Neural progenitor cell (in vitro differentiated cells): ENCODE measurements around the gene WDFY2. TPM values are rescaled to one million over a fixed set of nuclear protein-coding genes. Genes with fewer than 3 reads are reported as not detected.

ENCODE experiments used
- DNase-seq: peaks from one replicate; pipeline ENCODE4 v3.0.0-alpha.2; 2016; ENCODE audit warnings: low spot score
- H2AFZ ChIP-seq: fragments of 200-600 bp; sonication (generic); replicated peaks from 2 replicates; pipeline ENCODE4 v1.6.1; 2016; ENCODE audit warnings: antibody characterized with exemption
- H3F3A ChIP-seq: fragments of 200-600 bp; sonication (generic); 2 replicates; pipeline ENCODE4 v1.6.1; 2016; ENCODE audit warnings: antibody characterized with exemption, low read depth
- H3K27ac ChIP-seq: fragments of 200-600 bp; sonication (generic); 2 replicates; pipeline ENCODE4 v1.5.1; 2016; ENCODE audit warnings: mild to moderate bottlenecking
- H3K27me3 ChIP-seq: fragments of 200-600 bp; sonication (generic); 2 replicates; pipeline ENCODE4 v1.6.1; 2016; ENCODE audit warnings: mild to moderate bottlenecking, moderate library complexity
- H3K36me3 ChIP-seq: fragments of 200-600 bp; sonication (generic); 2 replicates; pipeline ENCODE4 v1.5.1; 2016
- H3K4me1 ChIP-seq: fragments of 200-600 bp; sonication (generic); 2 replicates; pipeline ENCODE4 v1.6.1; 2016; ENCODE audit warnings: mixed run types
- H3K4me2 ChIP-seq: fragments of 200-600 bp; sonication (generic); 2 replicates; pipeline ENCODE4 v1.6.1; 2016
- H3K4me3 ChIP-seq: fragments of 200-600 bp; sonication (generic); 2 replicates; pipeline ENCODE4 v1.5.1; 2016
- H3K79me2 ChIP-seq: fragments of 200-600 bp; sonication (generic); 2 replicates; pipeline ENCODE4 v1.6.1; 2016; ENCODE audit warnings: low read depth
- H3K9ac ChIP-seq: fragments of 200-600 bp; sonication (generic); 2 replicates; pipeline ENCODE4 v1.6.1; 2016
- H3K9me3 ChIP-seq: fragments of 200-600 bp; sonication (generic); 2 replicates; pipeline ENCODE4 v1.5.1; 2016; ENCODE audit warnings: low read depth
- H4K20me1 ChIP-seq: fragments of 200-600 bp; sonication (generic); 2 replicates; pipeline ENCODE4 v1.6.1; 2016; ENCODE audit warnings: low read depth
- H3K27ac Mint-ChIP-seq: 3 replicates; pipeline ENCODE4 v1.8.0; 2021; ENCODE audit warnings: mixed read lengths
- H3K27me3 Mint-ChIP-seq: 2 replicates; pipeline ENCODE4 v1.8.0; 2022; ENCODE audit warnings: low read depth, mild to moderate bottlenecking, inconsistent platforms, moderate library complexity, mixed read lengths; ENCODE audit not compliant: insufficient read depth
- H3K36me3 Mint-ChIP-seq: 3 replicates; pipeline ENCODE4 v1.8.0; 2021; ENCODE audit warnings: mixed read lengths
- H3K4me1 Mint-ChIP-seq: 3 replicates; pipeline ENCODE4 v1.8.0; 2021; ENCODE audit warnings: mixed read lengths
- H3K4me3 Mint-ChIP-seq: 3 replicates; pipeline ENCODE4 v1.8.0; 2021; ENCODE audit warnings: mild to moderate bottlenecking, moderate library complexity, mixed read lengths
- H3K9me3 Mint-ChIP-seq: 3 replicates; pipeline ENCODE4 v1.8.0; 2020; ENCODE audit warnings: mixed read lengths
- EZH2 ChIP-seq: fragments of 200-600 bp; sonication (generic); IDR thresholded peaks from 2 replicates; pipeline ENCODE4 v1.6.1; 2017; ENCODE audit warnings: antibody characterized with exemption, mild to moderate bottlenecking, moderate library complexity
- EZH2phosphoT487 ChIP-seq: fragments of 200-600 bp; sonication (generic); IDR thresholded peaks from 2 replicates; pipeline ENCODE4 v1.6.1; 2017; ENCODE audit warnings: antibody characterized with exemption
- total RNA-seq: library from RNA; depleted of rRNA; stranded (reverse); fragments of >200 nt; gene quantifications from 2 replicates; pipeline ENCODE4 v1.2.3, GENCODE V29; 2015; ENCODE audit warnings: low replicate concordance
- TF ChIP-seq, protein P1 (sequence below): fragments of 200-600 bp; sonication (generic); IDR thresholded peaks from 2 replicates; pipeline ENCODE4 v1.5.1; 2017; ENCODE audit warnings: antibody characterized with exemption, mild to moderate bottlenecking

The WDFY2 gene
- total RNA-seq, 1 donor from 2014 or later, result 18.3 TPM

DNA sequence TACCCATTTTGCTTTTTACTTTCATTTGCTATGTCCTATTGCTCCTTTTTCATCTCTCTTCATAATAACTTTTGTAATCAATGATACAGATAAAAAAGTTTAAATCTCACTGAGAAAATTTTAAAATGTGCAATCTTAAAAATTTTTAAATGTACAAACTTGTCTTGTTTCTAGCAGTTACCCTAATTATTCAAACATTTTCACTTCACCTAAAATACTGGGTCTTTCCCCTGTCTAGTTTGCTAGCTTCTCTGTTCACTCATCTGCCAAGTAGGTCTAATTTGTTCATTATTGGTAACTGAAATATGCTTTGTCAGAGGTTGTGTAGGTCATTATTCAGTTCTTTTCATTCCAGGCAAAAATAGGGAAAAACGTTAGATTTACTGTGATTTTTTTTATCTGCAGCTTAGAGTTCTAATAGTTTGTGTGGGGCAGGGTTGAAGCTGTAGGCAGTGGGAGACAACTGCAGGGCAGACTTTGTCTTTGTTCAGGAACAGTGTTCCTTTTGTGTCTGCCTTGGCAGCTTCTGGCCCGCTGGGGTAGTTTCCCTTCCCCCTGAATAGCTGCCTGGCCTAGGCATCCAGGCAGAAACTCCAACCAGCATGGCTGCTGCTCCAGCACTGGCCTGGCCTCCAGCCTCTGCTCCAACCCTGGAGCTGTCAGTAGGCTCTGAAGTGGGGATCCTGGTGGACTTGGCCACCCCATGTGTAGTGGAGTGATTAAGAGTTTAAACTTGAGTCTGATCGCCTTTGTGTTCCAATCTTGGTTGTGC, 48.5 kb downstream of the WDFY2 start:
- H3K36me3 Mint-ChIP-seq, result peaks cover 5% of the 10 kb centered on the region
- H3K4me3 Mint-ChIP-seq, result peak overlapping the region; percentile 39
- H3K4me1 Mint-ChIP-seq, result peaks cover 67% of the 10 kb centered on the region
- Histone ChIP-seq H3F3A (peaks cover 25% of the 10 kb centered on the region), H3K9me3 (no peaks in the 10 kb centered on the region), H3K36me3 (no peaks in the 10 kb centered on the region), H4K20me1 (peaks cover 24% of the 10 kb centered on the region), H3K27me3 (no peaks in the 10 kb centered on the region), H3K9ac (no peak overlapping the region), H3K27ac (peak overlapping the region; percentile 81), H3K4me1 (peaks cover 48% of the 10 kb centered on the region), H3K4me2 (peak overlapping the region; percentile 75), H2AFZ (no peak overlapping the region), H3K79me2 (peaks cover 91% of the 10 kb centered on the region), H3K4me3 (peak overlapping the region; percentile 28)
- TF ChIP-seq EZH2phosphoT487, result no peak
- TF ChIP-seq, protein P1, sequence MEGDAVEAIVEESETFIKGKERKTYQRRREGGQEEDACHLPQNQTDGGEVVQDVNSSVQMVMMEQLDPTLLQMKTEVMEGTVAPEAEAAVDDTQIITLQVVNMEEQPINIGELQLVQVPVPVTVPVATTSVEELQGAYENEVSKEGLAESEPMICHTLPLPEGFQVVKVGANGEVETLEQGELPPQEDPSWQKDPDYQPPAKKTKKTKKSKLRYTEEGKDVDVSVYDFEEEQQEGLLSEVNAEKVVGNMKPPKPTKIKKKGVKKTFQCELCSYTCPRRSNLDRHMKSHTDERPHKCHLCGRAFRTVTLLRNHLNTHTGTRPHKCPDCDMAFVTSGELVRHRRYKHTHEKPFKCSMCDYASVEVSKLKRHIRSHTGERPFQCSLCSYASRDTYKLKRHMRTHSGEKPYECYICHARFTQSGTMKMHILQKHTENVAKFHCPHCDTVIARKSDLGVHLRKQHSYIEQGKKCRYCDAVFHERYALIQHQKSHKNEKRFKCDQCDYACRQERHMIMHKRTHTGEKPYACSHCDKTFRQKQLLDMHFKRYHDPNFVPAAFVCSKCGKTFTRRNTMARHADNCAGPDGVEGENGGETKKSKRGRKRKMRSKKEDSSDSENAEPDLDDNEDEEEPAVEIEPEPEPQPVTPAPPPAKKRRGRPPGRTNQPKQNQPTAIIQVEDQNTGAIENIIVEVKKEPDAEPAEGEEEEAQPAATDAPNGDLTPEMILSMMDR, result no peak
- TF ChIP-seq EZH2, result no peak
- peak; percentile 86 for DNase-seq
- H3K27me3 Mint-ChIP-seq, result peaks cover 3% of the 10 kb centered on the region
- peak overlapping the region; percentile 97 for H3K27ac Mint-ChIP-seq
- peaks cover 3% of the 10 kb centered on the region for H3K9me3 Mint-ChIP-seq

- no peaks in the 10 kb centered on the region for H3K9me3 Mint-ChIP-seq
- peaks cover 1% of the 10 kb centered on the region for H3K36me3 Mint-ChIP-seq
- Histone ChIP-seq H3K27ac (no peak overlapping the region), H2AFZ (no peak overlapping the region), H3K9ac (no peak overlapping the region), H3K9me3 (no peaks in the 10 kb centered on the region), H3K79me2 (peaks cover 90% of the 10 kb centered on the region), H3K36me3 (no peaks in the 10 kb centered on the region), H3K4me2 (no peak overlapping the region), H4K20me1 (peaks cover 39% of the 10 kb centered on the region), H3K4me1 (peaks cover 68% of the 10 kb centered on the region), H3K27me3 (no peaks in the 10 kb centered on the region), H3K4me3 (no peak overlapping the region), H3F3A (peaks cover 30% of the 10 kb centered on the region)
- TF ChIP-seq, protein P1, result no peak
- TF ChIP-seq EZH2phosphoT487, result no peak
- no peak for TF ChIP-seq EZH2
- H3K4me3 Mint-ChIP-seq, result no peak overlapping the region
- DNase-seq, result no peak
- peak overlapping the region; percentile 38 for H3K27ac Mint-ChIP-seq
- H3K27me3 Mint-ChIP-seq, result no peaks in the 10 kb centered on the region
- H3K4me1 Mint-ChIP-seq, result peaks cover 84% of the 10 kb centered on the region
Measured at GRCh38 chr13:51635137-51635878, 51.0 kb downstream of the WDFY2 start.

DNA sequence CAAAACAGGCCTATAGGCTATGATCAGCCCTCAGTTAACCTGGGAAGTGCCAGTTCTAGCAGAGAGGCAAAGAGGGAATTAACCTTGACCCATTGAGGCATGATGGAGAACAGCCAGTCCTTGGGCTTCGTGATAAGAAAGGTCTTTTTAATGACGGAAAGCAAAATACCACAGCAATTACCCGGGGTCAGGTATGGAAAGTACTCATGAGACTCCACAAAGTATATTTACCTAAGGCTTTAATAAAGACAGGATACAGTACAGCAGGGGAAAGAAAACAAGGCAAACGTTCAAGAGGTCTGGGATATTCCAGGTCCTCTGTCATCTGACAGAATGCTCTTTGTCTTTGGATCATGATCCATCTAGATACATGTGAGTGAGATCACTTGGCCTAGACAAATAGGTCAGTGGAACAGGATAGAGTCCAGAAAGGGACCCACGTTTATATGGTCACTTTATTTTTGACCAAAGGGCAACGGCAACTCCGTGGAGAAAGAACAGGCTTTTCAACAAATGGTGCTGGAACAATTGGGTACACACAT, 52.2 kb downstream of the WDFY2 start:
- Mint-ChIP-seq H3K36me3 (peaks cover 1% of the 10 kb centered on the region), H3K4me1 (peaks cover 81% of the 10 kb centered on the region), H3K9me3 (no peaks in the 10 kb centered on the region), H3K27ac (peak overlapping the region; percentile 65), H3K27me3 (no peaks in the 10 kb centered on the region), H3K4me3 (peak overlapping the region; percentile 11)
- DNase-seq, result no peak
- Histone ChIP-seq H3K4me1 (peaks cover 68% of the 10 kb centered on the region), H3K9me3 (no peaks in the 10 kb centered on the region), H3K4me2 (no peak overlapping the region), H2AFZ (no peak overlapping the region), H3K36me3 (no peaks in the 10 kb centered on the region), H4K20me1 (peaks cover 39% of the 10 kb centered on the region), H3K27ac (no peak overlapping the region), H3F3A (peaks cover 30% of the 10 kb centered on the region), H3K79me2 (peaks cover 87% of the 10 kb centered on the region), H3K27me3 (no peaks in the 10 kb centered on the region), H3K4me3 (no peak overlapping the region), H3K9ac (no peak overlapping the region)
- TF ChIP-seq, protein P1, result no peak
- TF ChIP-seq EZH2, result no peak
